Measurements from ENCODE around the gene TRPC4.

GRCh38 chr13:37795326-37795725 lies 74.2 kb downstream of the TRPC4 start:
- TF ChIP-seq CTCF (IDR thresholded peaks at IDR 0.05): no peak
- TF ChIP-seq POLR2AphosphoS5 (IDR thresholded peaks at IDR 0.05): no peak
